CD8-positive, alpha-beta memory T cell (primary cell): ENCODE measurements around the gene RAB6D. TPM values are rescaled to one million over a fixed set of nuclear protein-coding genes. Genes with fewer than 3 reads are reported as not detected.
"Not testable (repeated sequence)": the region's sequence is repeated elsewhere in the genome, so short reads cannot be mapped to it uniquely, and the experiment has no call there.

Experiments used
- CTCF ChIA-PET: fragments of 350-600 bp; sonication (Branson Sonifier 250); formaldehyde crosslinking; loops from one replicate; lab custom pipeline; 2021; ENCODE audit warnings: antibody characterized with exemption; lab: Charles Lee
- POLR2A ChIA-PET: fragments of 350-600 bp; sonication (Branson Sonifier 250); formaldehyde crosslinking; loops from one replicate; lab custom pipeline; 2021; ENCODE audit warnings: antibody characterized with exemption; lab: Charles Lee
- DNase-seq, 5 donors: peaks; one replicate each; pipeline versions ENCODE4 v3.0.0 to v3.0.0-alpha.2; 2020 to 2022; ENCODE audit warnings: mixed read lengths in 1 of 5
- H3K27ac ChIP-seq: one replicate; pipeline ENCODE4 v1.7.0; 2013; ENCODE audit warnings: low read depth, mild to moderate bottlenecking, low read length, moderate library complexity
- H3K27me3 ChIP-seq: 2 replicates; pipeline ENCODE4 v1.7.0; 2013; ENCODE audit warnings: low read length, mild to moderate bottlenecking; ENCODE audit not compliant: insufficient read depth, poor library complexity, severe bottlenecking
- H3K36me3 ChIP-seq: 2 replicates; pipeline ENCODE4 v1.7.0; 2013; ENCODE audit warnings: mild to moderate bottlenecking, low read length, moderate library complexity; ENCODE audit not compliant: insufficient read depth
- H3K4me1 ChIP-seq: 2 replicates; pipeline ENCODE4 v1.7.0; 2013; ENCODE audit warnings: mild to moderate bottlenecking, low read length, moderate library complexity; ENCODE audit not compliant: insufficient read depth
- H3K4me3 ChIP-seq: 2 replicates; pipeline ENCODE4 v1.7.0; 2013; ENCODE audit warnings: mild to moderate bottlenecking, low read length
- H3K9me3 ChIP-seq: 2 replicates; pipeline ENCODE4 v1.7.0; 2013; ENCODE audit warnings: mild to moderate bottlenecking, low read length
- H3K27ac Mint-ChIP-seq, 8 donors: one replicate each; pipeline ENCODE4 v1.8.0; 2020 to 2021; ENCODE audit warnings: mixed read lengths in 8 of 8, mild to moderate bottlenecking in 6 of 8, inconsistent platforms in 3 of 8, moderate library complexity in 3 of 8
- H3K27me3 Mint-ChIP-seq, 2 donors: one replicate each; pipeline ENCODE4 v1.8.0; 2020 to 2021; ENCODE audit warnings: mixed read lengths in 2 of 2, mild to moderate bottlenecking in 1 of 2, moderate library complexity in 1 of 2
- H3K36me3 Mint-ChIP-seq, 3 donors: one replicate each; pipeline ENCODE4 v1.8.0; 2020 to 2021; ENCODE audit warnings: mixed read lengths in 3 of 3, inconsistent platforms in 1 of 3, mild to moderate bottlenecking in 1 of 3
- H3K4me1 Mint-ChIP-seq, 3 donors: one replicate each; pipeline ENCODE4 v1.8.0; 2020 to 2021; ENCODE audit warnings: mixed read lengths in 3 of 3, inconsistent platforms in 1 of 3, mild to moderate bottlenecking in 1 of 3
- H3K4me3 Mint-ChIP-seq, 7 donors: one replicate each; pipeline ENCODE4 v1.8.0; 2020 to 2021; ENCODE audit warnings: mixed read lengths in 7 of 7, mild to moderate bottlenecking in 6 of 7, moderate library complexity in 4 of 7, inconsistent platforms in 2 of 7
- H3K9me3 Mint-ChIP-seq, 5 donors: one replicate each; pipeline ENCODE4 v1.8.0; 2020 to 2022; ENCODE audit warnings: mixed read lengths in 5 of 5, mild to moderate bottlenecking in 3 of 5, moderate library complexity in 2 of 5, inconsistent platforms in 1 of 5
- polyA plus RNA-seq: library from polyadenylated mRNA; unstranded; fragments of 300-500 nt; fragmentation: Illumina TruSeq; gene quantifications from one replicate; pipeline ENCODE4 v1.2.3, GENCODE V29; 2021
- total RNA-seq, 2 experiments: library from RNA; stranded (reverse); gene quantifications; one replicate each; pipeline ENCODE4 v1.2.3, GENCODE V29; 2021

RAB6D gene
- total RNA-seq (not detected), polyA plus RNA-seq (0.08 TPM)

- Mint-ChIP-seq H3K27me3 (peaks cover 28 to 56% of the 10 kb centered on the region in 2 donors), H3K4me3 (peak within 1 kb of the TSS in 4 of 7 donors; percentile 1 to 48 (median 40))
- H3K4me3 ChIP-seq, H3K27me3 ChIP-seq, H3K36me3 ChIP-seq, H3K27ac ChIP-seq, H3K36me3 Mint-ChIP-seq, DNase-seq, H3K9me3 Mint-ChIP-seq, H3K27ac Mint-ChIP-seq, CTCF ChIA-PET, POLR2A ChIA-PET, H3K4me1 Mint-ChIP-seq, H3K4me1 ChIP-seq, H3K9me3 ChIP-seq: not testable (repeated sequence)
Measured at GRCh38 chr2:131363703-131364186, at the start of gene RAB6D. Gene RAB6D (minus strand): TSS chr2:131364168. CDS start chr2:131363720, 448 bp downstream.

GRCh38 chr2:131413148-131413747 lies 49.3 kb upstream of the RAB6D start:
- ChIA-PET POLR2A (no interaction called here), CTCF (interaction anchor here (1.0 to 3.7 kb wide), 7 partner anchors 9 to 616 kb away, joined by 3 to 32 read pairs (median 4); partner anchors contain the start of gene MZT2A)
- H3K9me3 ChIP-seq: no peaks in the 10 kb centered on the region
- H3K36me3 Mint-ChIP-seq: no peaks in the 10 kb centered on the region
- no peak overlapping the region for H3K27ac ChIP-seq
- DNase-seq: peak in 2 of 5 donors; percentile 21 to 43
- peak overlapping the region in 1 of 8 donors; percentile 6 for H3K27ac Mint-ChIP-seq
- H3K4me3 ChIP-seq: no peak overlapping the region
- H3K27me3 Mint-ChIP-seq: peaks cover 13 to 58% of the 10 kb centered on the region in 2 donors
- peaks cover 0 to 5% (median 1%) of the 10 kb centered on the region in 3 donors for H3K4me1 Mint-ChIP-seq
- H3K27me3 ChIP-seq: peaks cover 7% of the 10 kb centered on the region
- no peaks in the 10 kb centered on the region for H3K36me3 ChIP-seq
- no peaks in the 10 kb centered on the region for H3K4me1 ChIP-seq
- H3K4me3 Mint-ChIP-seq: no peak overlapping the region
- no peaks in the 10 kb centered on the region for H3K9me3 Mint-ChIP-seq

- Histone ChIP-seq H3K9me3 (no peaks in the 10 kb centered on the region), H3K27ac (no peak overlapping the region), H3K4me1 (no peaks in the 10 kb centered on the region), H3K27me3 (peaks cover 7% of the 10 kb centered on the region), H3K36me3 (no peaks in the 10 kb centered on the region), H3K4me3 (no peak overlapping the region)
- POLR2A ChIA-PET: no interaction called here
- peaks cover 0 to 5% (median 1%) of the 10 kb centered on the region in 3 donors for H3K4me1 Mint-ChIP-seq
- CTCF ChIA-PET: no interaction called here
- no peak overlapping the region for H3K27ac Mint-ChIP-seq
- no peaks in the 10 kb centered on the region for H3K9me3 Mint-ChIP-seq
- DNase-seq: no peak
- H3K4me3 Mint-ChIP-seq: no peak overlapping the region
- no peaks in the 10 kb centered on the region for H3K36me3 Mint-ChIP-seq
- peaks cover 15 to 49% of the 10 kb centered on the region in 2 donors for H3K27me3 Mint-ChIP-seq
Measured at GRCh38 chr2:131410173-131410572, 46.2 kb upstream of the RAB6D start.

- Histone ChIP-seq H3K36me3 (no peaks in the 10 kb centered on the region), H3K27ac (no peak overlapping the region), H3K27me3 (peaks cover 5% of the 10 kb centered on the region), H3K4me3 (no peak overlapping the region), H3K9me3 (no peaks in the 10 kb centered on the region), H3K4me1 (no peaks in the 10 kb centered on the region)
- Mint-ChIP-seq H3K27ac (no peak overlapping the region), H3K4me3 (no peak overlapping the region), H3K36me3 (no peaks in the 10 kb centered on the region), H3K4me1 (peaks cover 0 to 5% (median 1%) of the 10 kb centered on the region in 3 donors), H3K27me3 (peaks cover 12 to 53% of the 10 kb centered on the region in 2 donors), H3K9me3 (no peaks in the 10 kb centered on the region)
- ChIA-PET CTCF (no interaction called here), POLR2A (no interaction called here)
- no peak for DNase-seq
Measured at GRCh38 chr2:131408778-131409177, 44.8 kb upstream of the RAB6D start.

DNA sequence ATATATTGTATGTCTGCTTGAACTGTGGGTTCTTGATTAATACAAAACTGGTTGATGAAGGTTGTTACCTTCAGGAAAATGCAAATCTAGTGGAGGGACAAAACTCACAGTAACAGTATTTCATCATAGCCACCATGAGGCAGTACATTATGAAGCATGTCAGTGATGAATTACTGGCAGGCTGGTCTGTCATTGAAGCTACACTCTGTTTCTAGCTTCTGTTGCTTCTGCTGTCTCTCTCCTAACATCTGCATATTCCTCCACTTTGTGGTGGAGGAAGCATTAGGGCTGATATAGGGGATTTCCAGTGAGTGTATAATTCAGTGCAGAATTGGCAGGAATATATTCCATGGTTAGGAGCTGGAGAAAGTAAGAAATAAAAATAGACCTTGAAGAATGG lies 44.2 kb upstream of the RAB6D start:
- Histone ChIP-seq H3K4me3 (no peak overlapping the region), H3K27me3 (no peaks in the 10 kb centered on the region), H3K9me3 (no peaks in the 10 kb centered on the region), H3K36me3 (no peaks in the 10 kb centered on the region), H3K4me1 (no peaks in the 10 kb centered on the region), H3K27ac (no peak overlapping the region)
- H3K27ac Mint-ChIP-seq: no peak overlapping the region
- ChIA-PET POLR2A (no interaction called here), CTCF (no interaction called here)
- DNase-seq: no peak
- H3K4me1 Mint-ChIP-seq: peaks cover 0 to 4% (median 1%) of the 10 kb centered on the region in 3 donors
- H3K36me3 Mint-ChIP-seq: no peaks in the 10 kb centered on the region
- H3K9me3 Mint-ChIP-seq: no peaks in the 10 kb centered on the region
- H3K27me3 Mint-ChIP-seq: peaks cover 12 to 53% of the 10 kb centered on the region in 2 donors
- no peak overlapping the region for H3K4me3 Mint-ChIP-seq

GRCh38 chr2:131404753-131405152 lies 40.8 kb upstream of the RAB6D start:
- ChIA-PET CTCF (interaction anchor here (1.4 kb wide), 1 partner anchor 268 kb away, joined by 3 read pairs; no protein-coding TSS in a partner anchor), POLR2A (no interaction called here)
- H3K9me3 ChIP-seq: no peaks in the 10 kb centered on the region
- H3K4me1 ChIP-seq: no peaks in the 10 kb centered on the region
- H3K27me3 ChIP-seq: no peaks in the 10 kb centered on the region
- H3K27me3 Mint-ChIP-seq: peaks cover 9 to 54% of the 10 kb centered on the region in 2 donors
- H3K4me1 Mint-ChIP-seq: no peaks in the 10 kb centered on the region
- H3K9me3 Mint-ChIP-seq: no peaks in the 10 kb centered on the region
- H3K27ac ChIP-seq: no peak overlapping the region
- H3K27ac Mint-ChIP-seq: no peak overlapping the region
- H3K36me3 ChIP-seq: no peaks in the 10 kb centered on the region
- no peak for DNase-seq
- no peak overlapping the region for H3K4me3 ChIP-seq
- H3K36me3 Mint-ChIP-seq: no peaks in the 10 kb centered on the region
- no peak overlapping the region for H3K4me3 Mint-ChIP-seq

DNA sequence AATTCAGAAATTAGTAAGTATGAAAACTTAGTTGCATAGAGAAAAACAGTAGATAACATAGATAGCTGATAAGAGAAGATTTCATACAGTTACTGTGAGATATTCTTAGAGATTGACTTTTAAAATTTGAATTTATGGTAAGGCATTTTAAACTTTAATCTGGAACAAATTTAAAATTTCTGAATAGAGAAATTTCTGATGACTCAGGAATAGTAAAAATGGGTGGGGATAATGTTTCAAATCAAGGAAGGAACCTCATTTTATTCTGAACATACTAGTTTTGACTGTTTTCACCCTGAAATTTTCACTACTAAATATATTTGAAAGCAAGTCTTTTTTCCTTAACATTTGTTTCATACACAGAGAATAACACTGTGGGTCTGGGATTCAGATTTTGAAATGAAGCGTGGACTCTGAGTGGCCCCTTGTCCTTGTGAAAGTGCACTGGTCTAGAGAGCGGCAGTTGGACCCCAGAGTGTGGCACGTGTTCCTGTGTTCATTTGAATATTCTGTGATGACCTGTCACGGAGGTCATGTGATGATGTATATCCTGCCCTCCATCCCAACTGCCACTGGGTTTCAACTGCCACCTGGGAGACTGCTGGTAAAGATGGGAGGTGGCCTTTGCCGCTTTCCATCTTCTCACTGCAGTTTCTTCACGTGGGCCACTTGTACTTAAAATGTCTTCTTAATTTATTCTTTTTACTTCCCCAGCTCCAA lies 38.5 kb upstream of the RAB6D start:
- no peak for DNase-seq
- CTCF ChIA-PET: interaction anchor here (1.3 kb wide), 1 partner anchor 11 kb away, joined by 4 read pairs; no protein-coding TSS in a partner anchor
- Histone ChIP-seq H3K4me1 (no peaks in the 10 kb centered on the region), H3K27me3 (no peaks in the 10 kb centered on the region), H3K9me3 (no peaks in the 10 kb centered on the region), H3K4me3 (no peak overlapping the region), H3K36me3 (no peaks in the 10 kb centered on the region), H3K27ac (no peak overlapping the region)
- Mint-ChIP-seq H3K36me3 (no peaks in the 10 kb centered on the region), H3K4me1 (no peaks in the 10 kb centered on the region), H3K27ac (no peak overlapping the region), H3K27me3 (peaks cover 5 to 32% of the 10 kb centered on the region in 2 donors), H3K9me3 (no peaks in the 10 kb centered on the region), H3K4me3 (no peak overlapping the region)
- POLR2A ChIA-PET: no interaction called here

DNA sequence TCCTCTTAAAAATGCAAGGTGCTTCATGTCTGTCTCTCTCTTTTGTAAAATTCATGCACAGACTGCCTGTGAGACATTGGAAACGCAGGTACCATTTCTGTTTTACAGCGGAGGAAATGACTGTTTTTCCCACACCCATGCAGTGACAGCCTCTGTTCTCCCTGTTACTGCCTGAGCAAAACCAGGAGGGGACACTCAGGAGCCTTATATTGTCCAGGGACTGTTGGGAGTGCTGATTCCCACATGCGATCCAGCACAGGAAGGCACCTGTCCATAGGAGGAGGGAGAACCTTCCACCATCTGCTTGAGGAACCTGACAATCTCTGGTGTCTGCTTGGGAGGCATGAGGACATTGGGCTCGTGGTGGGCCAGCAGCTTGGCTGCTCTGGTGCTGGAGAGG lies 36.9 kb upstream of the RAB6D start:
- Histone ChIP-seq H3K4me3 (no peak overlapping the region), H3K36me3 (no peaks in the 10 kb centered on the region), H3K4me1 (no peaks in the 10 kb centered on the region), H3K27ac (no peak overlapping the region), H3K9me3 (no peaks in the 10 kb centered on the region), H3K27me3 (no peaks in the 10 kb centered on the region)
- no peaks in the 10 kb centered on the region for H3K4me1 Mint-ChIP-seq
- no peaks in the 10 kb centered on the region for H3K36me3 Mint-ChIP-seq
- H3K4me3 Mint-ChIP-seq: no peak overlapping the region
- DNase-seq: no peak
- no peak overlapping the region for H3K27ac Mint-ChIP-seq
- peaks cover 4 to 30% of the 10 kb centered on the region in 2 donors for H3K27me3 Mint-ChIP-seq
- POLR2A ChIA-PET: no interaction called here
- CTCF ChIA-PET: no interaction called here
- H3K9me3 Mint-ChIP-seq: no peaks in the 10 kb centered on the region
